Body of pancreas (tissue), 4 donors: Measurements from ENCODE around the gene MLPH. TPM values are rescaled to one million over a fixed set of nuclear protein-coding genes. Genes with fewer than 3 reads are reported as not detected.
A peak's percentile ranks its signal among the peaks of the same experiment; 100 is the strongest.

Experiments used
- ATAC-seq: fragments of 150-250 bp; one replicate; pipeline ENCODE4 v1.9.1; 2016
- DNase-seq, 4 donors: peaks; one replicate each; pipeline ENCODE4 v3.0.0-alpha.2; 2019
- H3K27ac ChIP-seq, 4 donors: fragments of 200-600 bp; sonication (generic); 1 replicate in 3 of 4; 2 replicates in 1 of 4; pipeline versions ENCODE4 v1.5.1 to v1.6.1; 2016 to 2019; ENCODE audit warnings: mild to moderate bottlenecking in 1 of 4, mixed read lengths in 1 of 4, moderate library complexity in 1 of 4
- H3K27me3 ChIP-seq, 2 donors: fragments of 200-600 bp; sonication (generic); one replicate each; pipeline ENCODE4 v1.6.0; 2016; ENCODE audit warnings: mild to moderate bottlenecking in 1 of 2
- H3K36me3 ChIP-seq, 2 donors: fragments of 200-600 bp; sonication (generic); replicated peaks in 1 of 2; 2 replicates each; pipeline ENCODE4 v1.5.1; 2016; ENCODE audit warnings: low read depth in 2 of 2; ENCODE audit not compliant: insufficient read depth in 1 of 2
- H3K4me1 ChIP-seq: fragments of 200-600 bp; sonication (generic); one replicate; pipeline ENCODE4 v1.6.0; 2016
- H3K4me3 ChIP-seq, 2 donors: fragments of 200-600 bp; sonication (generic); 1 replicate in 1 of 2; 2 replicates in 1 of 2; pipeline ENCODE4 v1.5.1; 2016 to 2019
- H3K9me3 ChIP-seq, 3 donors: fragments of 200-600 bp; sonication (generic); 1 replicate in 2 of 3; 2 replicates in 1 of 3; pipeline ENCODE4 v1.5.1; 2016
- CTCF ChIP-seq, 7 experiments: fragments of 450-650 bp in 4 of 7; fragments of 200-600 bp in 3 of 7; sonication (generic) in 3 of 7; IDR thresholded peaks; one replicate each; pipeline ENCODE4 v1.5.1; 2016 to 2019; ENCODE audit warnings: antibody characterized with exemption in 7 of 7
- POLR2A ChIP-seq, 3 donors: fragments of 450-650 bp; IDR thresholded peaks; one replicate each; pipeline ENCODE4 v1.6.1; 2016; ENCODE audit warnings: antibody characterized with exemption in 3 of 3, mild to moderate bottlenecking in 2 of 3
- WGBS, 2 donors: methylation state at CpG; one replicate each; pipeline ENCODE4 v1.1.5; 2017; 5-methylcytosine and 5-hydroxymethylcytosine counted together
- intact Hi-C: fragments of 100-400 bp; cut with DNase I; formaldehyde crosslinking; loops from one replicate; pipeline ENCODE4 v1.15.1; 2023
- total RNA-seq, 2 donors: library from RNA; depleted of rRNA; stranded (reverse); fragments of >200 nt; gene quantifications; one replicate each; pipeline ENCODE4 v1.1.0, GENCODE V29; 2016

MLPH gene
- total RNA-seq, 2 donors from 2014 or later: 30.3 to 64.3 TPM

GRCh38 chr2:237600205-237600846 is 113.3 kb downstream of the MLPH start:
- ATAC-seq: peak; percentile 31
- intact Hi-C loops: no loop called here
- Histone ChIP-seq H3K9me3 (no peaks in the 10 kb centered on the region), H3K4me1 (peaks cover 4% of the 10 kb centered on the region), H3K36me3 (no peaks in the 10 kb centered on the region), H3K27me3 (no peaks in the 10 kb centered on the region), H3K4me3 (no peak overlapping the region), H3K27ac (peak overlapping the region in 2 of 4 donors; percentile 50 to 53)
- DNase-seq: peak in 3 of 4 donors; percentile 28 to 40 (median 39)
- 59 to 60% methylated on average over 10 to 16 of the region's 16 CpGs for WGBS, 2 donors
- TF ChIP-seq POLR2A (IDR thresholded peaks at IDR 0.05) (no peak), CTCF (IDR thresholded peaks at IDR 0.05) (peak in 1 of 7 experiments; percentile 19)

GRCh38 chr2:237601453-237602116 is 114.5 kb downstream of the MLPH start:
- DNase-seq: no peak
- Histone ChIP-seq H3K27ac (no peak overlapping the region), H3K4me3 (no peak overlapping the region)

GRCh38 chr2:237602409-237602808 is 115.4 kb downstream of the MLPH start:
- no peak for TF ChIP-seq CTCF (IDR thresholded peaks at IDR 0.05)
- TF ChIP-seq POLR2A (IDR thresholded peaks at IDR 0.05): no peak
- no peak for ATAC-seq
- H3K27ac ChIP-seq: no peak overlapping the region

More at GRCh38 chr2:237601453-237602116, 114.5 kb downstream of the MLPH start:
- WGBS, 2 donors: 65 to 77% methylated on average over 8 to 14 of the region's 14 CpGs
- no peak for ATAC-seq
- intact Hi-C loops: no loop called here
- Histone ChIP-seq H3K36me3 (no peaks in the 10 kb centered on the region), H3K4me1 (no peaks in the 10 kb centered on the region), H3K27me3 (no peaks in the 10 kb centered on the region), H3K9me3 (no peaks in the 10 kb centered on the region)
- TF ChIP-seq CTCF (IDR thresholded peaks at IDR 0.05): no peak
- TF ChIP-seq POLR2A (IDR thresholded peaks at IDR 0.05): no peak

GRCh38 chr2:237603049-237603717 is 116.1 kb downstream of the MLPH start:
- DNase-seq (no peak), ATAC-seq (no peak)
- Histone ChIP-seq H3K4me3 (no peak overlapping the region), H3K4me1 (no peaks in the 10 kb centered on the region), H3K27ac (no peak overlapping the region), H3K9me3 (no peaks in the 10 kb centered on the region), H3K27me3 (no peaks in the 10 kb centered on the region), H3K36me3 (no peaks in the 10 kb centered on the region)
- intact Hi-C loops: no loop called here
- TF ChIP-seq POLR2A (IDR thresholded peaks at IDR 0.05): no peak
- no peak for TF ChIP-seq CTCF (IDR thresholded peaks at IDR 0.05)
- 75 to 79% methylated on average over 13 of the region's 13 CpGs for WGBS, 2 donors

More at GRCh38 chr2:237602409-237602808, 115.4 kb downstream of the MLPH start:
- 81 to 89% methylated on average over 7 of the region's 7 CpGs for WGBS, 2 donors
- intact Hi-C loops: no loop called here
- Histone ChIP-seq H3K27me3 (no peaks in the 10 kb centered on the region), H3K36me3 (no peaks in the 10 kb centered on the region), H3K9me3 (no peaks in the 10 kb centered on the region), H3K4me1 (no peaks in the 10 kb centered on the region), H3K4me3 (no peak overlapping the region)
- no peak for DNase-seq
